HG02678 (cell line): ENCODE results near the gene CDC6.
"Not testable (repeated sequence)": the region's sequence is repeated elsewhere in the genome, so short reads cannot be mapped to it uniquely, and the experiment has no call there.

Experiments used
- ATAC-seq: cut with Tn5 transposase; IDR thresholded peaks from one replicate; pipeline ENCODE4 v1.9.1; 2021; ENCODE audit warnings: mild to moderate bottlenecking, moderate library complexity; ENCODE audit not compliant: unreplicated experiment

The CDC6 gene

DNA sequence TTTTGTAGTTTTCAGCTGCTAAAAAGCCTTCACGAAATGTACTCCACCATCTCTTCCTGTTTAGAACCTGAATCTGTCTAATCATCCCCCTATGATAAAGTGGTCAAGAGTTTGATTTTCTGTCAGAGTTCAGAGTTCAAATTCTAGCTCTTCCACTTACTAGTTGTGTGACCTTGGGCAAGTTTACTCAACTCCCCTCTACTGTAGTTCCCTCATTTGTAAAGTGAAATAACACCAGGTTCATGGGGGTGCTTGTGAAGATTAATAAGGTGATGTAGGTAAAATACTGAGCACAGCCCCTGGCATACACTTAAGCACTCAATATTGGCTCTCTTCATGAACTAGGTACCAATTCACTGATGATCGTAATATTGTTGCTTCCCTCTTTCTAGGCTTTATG lies 1.2 kb upstream of the CDC6 start:
- no peak for ATAC-seq

DNA sequence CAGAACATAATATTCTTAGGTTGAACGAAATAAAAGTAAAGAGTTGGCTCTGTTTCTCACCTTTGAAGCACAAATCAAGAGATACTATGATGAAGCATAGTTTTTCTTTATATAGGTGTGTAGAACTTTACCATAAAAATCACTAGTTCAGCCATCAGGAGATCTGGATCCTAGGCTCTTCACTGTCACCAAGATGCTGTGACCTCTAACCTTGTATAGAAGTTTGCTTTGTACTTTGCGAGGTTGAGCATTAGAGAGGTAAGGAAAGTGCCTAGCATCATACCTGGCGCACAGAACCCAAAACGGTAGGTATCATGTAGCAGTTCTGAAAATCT lies 553 bp upstream of the CDC6 start:
- peak; percentile 2 for ATAC-seq

DNA sequence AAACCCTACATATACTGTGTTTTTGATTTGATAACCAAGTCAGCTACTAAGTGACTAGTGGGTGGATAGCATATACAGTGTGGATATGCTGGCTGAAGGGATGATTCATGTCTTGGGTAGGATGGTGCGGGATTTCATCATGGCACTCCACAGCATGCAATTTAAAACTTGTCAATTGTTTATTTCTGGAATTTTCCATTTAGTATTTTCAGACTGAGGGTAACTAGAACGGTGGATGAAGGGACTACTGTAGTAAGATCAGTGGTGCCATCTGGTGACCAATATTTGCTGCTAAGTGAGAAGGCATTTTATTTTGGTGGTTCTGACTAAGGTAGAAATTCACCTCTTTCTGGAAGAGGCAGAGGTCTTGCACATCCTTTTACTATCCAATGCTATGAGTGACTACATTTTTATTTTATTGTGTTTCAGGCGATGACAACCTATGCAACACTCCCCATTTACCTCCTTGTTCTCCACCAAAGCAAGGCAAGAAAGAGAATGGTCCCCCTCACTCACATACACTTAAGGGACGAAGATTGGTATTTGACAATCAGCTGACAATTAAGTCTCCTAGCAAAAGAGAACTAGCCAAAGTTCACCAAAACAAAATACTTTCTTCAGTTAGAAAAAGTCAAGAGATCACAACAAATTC lies 3.1 kb downstream of the CDC6 start:
- no peak for ATAC-seq

DNA sequence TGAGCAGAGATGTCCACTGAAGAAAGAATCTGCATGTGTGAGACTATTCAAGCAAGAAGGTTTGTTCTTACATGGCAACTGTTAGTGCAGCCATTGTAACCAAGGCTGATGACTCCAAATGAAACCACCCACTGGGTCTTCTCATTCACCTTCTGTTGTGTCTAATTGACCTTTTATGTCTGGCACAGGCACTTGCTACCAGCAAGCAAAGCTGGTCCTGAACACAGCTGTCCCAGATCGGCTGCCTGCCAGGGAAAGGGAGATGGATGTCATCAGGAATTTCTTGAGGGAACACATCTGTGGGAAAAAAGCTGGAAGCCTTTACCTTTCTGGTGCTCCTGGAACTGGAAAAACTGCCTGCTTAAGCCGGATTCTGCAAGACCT lies 3.6 kb downstream of the CDC6 start:
- no peak for ATAC-seq

DNA sequence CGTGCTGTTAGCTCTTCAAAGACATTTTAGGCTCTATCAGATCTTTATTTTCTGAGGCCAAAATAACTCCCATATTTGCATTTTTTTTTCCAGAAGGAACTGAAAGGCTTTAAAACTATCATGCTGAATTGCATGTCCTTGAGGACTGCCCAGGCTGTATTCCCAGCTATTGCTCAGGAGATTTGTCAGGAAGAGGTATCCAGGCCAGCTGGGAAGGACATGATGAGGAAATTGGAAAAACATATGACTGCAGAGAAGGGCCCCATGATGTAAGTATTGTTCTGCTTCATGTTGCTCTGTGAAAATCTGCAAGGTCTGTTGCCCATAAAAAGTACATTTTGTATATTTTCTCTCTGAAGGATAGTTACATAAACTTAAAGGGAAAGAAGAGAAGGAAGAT lies 5.7 kb downstream of the CDC6 start:
- ATAC-seq = no peak

DNA sequence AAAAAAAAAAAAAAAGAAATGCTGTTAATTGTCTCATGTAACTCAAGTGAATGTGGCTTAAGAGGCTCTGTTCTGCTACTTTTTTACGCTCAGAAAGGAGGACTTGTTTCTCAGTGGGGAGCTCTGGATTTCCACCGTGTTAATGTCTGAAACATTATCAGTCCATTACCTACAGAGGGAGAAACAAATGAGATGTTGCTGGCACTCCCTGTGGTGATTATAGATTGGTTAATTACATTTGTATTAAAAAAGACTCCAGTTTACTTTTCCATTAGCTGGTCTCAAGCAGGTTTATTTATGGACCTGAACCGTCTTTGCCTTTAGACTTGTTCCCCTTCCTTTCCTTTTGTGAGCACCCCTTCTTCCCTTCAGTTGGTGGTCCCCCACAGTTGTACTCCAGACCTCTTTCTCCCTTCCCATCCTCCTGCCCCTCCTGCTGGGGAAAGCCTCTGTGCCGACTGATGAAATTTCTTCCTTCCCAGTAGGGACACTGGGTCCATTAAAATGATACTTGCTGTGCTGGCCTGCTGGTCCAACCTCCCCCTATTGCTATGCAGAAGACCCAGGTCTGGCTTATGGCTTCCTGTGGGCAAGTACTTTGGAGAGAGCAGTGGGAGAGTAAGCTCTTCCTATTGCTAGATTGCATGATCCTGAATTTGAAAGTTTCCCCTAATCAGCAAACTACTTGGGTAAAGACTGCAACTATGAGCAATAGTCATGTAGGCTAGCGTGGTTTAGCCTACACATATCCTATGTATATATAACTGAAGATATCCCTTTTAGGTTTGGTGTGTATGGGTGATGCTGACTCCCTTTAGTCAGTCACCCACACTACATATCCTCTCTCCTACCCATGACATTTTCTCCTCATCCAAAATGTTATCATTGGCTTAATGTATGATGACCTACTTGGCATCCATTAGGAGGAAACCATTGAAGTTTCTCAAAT lies 8.1 kb downstream of the CDC6 start:
- no peak for ATAC-seq

DNA sequence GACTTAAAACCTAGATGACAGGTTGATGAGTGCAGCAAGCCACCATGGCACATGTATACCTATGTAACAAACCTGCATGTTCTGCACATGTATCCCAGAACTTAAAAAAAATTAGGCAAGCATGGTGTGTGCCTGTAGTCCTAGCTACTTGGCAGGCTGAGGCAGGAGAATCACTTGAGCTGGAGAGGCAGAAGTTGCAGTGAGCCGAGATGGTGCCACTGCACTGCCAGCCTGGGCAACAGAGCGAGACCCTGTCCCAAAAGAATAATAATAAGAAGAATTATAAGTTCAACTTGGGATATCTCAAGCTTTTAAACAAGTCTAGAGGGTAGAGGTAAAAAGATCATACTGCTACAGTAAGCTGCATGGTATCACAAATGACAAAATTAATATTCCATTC lies 9.8 kb downstream of the CDC6 start:
- no peak for ATAC-seq

DNA sequence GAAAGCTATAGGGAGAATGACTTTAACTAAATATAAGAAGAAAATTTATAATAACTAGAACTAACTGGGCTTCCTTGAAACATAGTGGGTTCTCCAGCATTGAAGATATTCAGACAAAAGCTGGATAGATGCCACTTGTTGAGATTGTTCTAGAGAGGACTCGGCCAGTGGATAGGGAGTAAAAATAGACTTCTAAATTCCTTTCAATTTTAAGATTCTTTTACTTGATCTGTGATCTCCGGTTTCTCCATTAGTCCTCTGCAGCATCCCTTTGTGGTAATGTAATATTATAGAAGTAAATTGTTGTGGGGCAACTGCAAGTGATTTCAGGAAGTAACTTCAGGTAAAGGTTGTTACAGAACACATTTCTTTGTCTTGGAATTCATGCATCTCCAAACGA lies 11.0 kb downstream of the CDC6 start:
- no peak for ATAC-seq

DNA sequence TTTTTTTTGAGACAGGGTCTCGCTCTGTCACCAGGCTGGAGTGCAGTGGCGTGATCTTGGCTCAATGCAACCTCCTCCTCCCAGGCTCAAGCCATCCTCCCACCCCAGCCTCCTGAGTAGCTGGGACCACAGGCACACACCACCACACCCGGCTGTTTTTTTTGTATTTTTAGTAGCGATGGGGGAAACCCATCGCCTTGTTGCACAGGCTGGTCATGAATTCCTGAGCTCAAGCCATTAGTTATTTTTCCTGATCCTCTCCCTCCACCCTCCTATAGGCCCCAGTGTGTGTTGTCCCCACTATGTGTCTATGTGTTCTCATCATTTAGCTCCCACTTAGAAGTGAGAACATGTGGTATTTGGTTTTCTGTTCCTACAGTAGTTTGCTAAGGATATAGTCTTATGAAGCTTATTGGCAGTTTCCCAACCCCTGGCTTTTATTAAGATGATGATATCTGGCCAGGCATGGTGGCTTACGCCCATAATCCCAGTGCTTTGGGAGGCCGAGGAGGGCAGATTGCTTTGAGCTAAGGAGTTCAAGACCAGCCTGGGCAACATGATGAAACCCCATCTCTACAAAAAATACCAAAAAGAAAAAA lies 11.6 kb downstream of the CDC6 start:
- not testable (repeated sequence) for ATAC-seq

DNA sequence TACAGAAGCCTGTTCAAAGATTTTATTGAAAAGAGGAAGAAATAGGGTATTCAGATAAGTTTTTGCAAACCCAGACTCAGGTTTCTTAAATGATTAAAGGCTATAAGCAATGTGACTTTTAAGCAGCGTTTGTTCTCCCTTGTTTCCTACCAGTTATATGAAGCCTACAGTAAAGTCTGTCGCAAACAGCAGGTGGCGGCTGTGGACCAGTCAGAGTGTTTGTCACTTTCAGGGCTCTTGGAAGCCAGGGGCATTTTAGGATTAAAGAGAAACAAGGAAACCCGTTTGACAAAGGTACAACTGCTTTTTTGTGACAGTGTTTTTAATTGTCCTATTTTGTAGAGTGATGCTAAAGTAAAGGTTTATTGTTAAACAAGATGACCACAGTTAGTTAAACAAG lies 13.6 kb downstream of the CDC6 start:
- no peak for ATAC-seq

DNA sequence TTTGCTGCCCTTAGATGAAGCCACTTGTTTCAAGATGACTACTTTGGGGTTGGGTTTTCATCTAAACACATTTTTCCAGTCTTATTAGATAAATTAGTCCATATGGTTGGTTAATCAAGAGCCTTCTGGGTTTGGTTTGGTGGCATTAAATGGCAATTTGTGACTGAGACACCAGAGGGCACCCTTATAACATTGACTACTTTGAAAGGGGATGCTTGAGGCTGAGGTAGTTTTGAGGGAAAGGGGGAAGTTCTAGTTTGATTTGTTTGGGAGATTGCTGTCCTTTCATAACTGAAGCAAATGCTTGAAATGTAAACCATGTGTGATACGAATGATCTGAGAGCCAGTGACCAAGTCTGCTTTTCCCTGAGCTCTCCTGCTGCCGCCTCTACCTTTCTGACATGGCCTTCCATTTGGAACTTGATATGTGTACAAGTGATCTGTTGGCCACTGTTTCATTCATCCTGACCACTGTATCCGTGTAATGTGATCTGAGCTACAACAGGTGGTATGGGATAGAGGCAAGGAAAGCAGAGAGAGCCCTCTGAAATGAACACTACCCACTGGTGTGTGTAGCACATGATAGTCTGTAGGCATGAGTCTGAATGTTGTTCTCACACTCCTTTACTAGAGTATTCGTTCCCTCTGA lies 15.5 kb downstream of the CDC6 start:
- no peak for ATAC-seq

DNA sequence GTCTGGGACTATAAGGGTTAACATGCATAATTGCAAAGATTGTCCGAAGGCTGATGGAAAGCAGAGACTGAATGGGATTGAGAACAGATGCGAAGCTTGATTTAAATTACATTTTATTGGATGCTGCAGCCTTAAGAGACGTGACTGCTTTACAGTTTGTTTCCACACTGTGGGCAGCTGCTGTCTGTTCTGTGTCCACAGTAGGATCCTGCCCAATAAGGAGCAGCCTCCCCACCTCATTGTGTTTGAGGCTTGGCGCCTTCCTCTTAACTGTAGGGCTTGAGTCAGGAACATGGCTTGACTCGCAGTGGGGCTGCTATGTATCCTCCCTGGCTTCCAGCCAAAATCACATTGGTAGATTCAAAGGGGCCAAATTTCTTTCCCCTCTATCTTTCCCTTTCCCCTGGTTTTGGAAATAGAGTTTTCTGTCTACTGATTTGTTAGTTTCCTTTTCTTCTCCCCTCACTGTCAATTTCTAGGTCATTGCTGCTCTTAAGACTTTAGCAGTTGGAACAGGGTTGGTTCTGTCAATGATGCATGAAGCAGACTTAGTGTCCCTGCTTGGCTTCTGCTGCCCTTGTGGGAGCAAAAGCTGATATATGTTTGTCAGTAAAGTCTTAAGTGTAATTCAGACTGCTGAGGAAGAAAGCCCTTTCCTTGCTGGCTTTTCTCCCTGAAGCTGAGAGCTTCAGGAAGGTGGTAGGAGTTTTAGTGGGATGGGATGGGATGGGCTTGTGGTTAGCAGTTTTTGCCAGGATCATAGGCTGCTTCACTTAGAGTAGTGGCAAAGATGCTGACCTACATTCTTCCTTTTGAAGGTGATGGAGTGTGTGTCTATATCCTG lies 16.3 kb downstream of the CDC6 start:
- no peak for ATAC-seq

DNA sequence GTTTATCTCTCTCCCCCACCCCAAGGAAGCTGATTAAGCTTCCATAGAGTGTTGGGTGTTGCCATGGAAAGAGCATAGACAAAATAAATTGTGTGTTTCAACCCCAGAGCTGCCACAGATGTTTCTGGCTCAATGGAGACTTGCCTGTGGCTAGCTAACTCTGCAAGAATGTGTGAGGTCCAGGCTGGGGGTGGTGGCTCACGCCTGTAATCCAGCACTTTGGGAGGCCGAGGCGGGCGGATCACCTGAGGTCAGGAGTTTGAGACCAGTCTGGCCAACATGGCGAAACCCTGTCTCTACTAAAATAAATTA lies 16.8 kb downstream of the CDC6 start:
- not testable (repeated sequence) for ATAC-seq

DNA sequence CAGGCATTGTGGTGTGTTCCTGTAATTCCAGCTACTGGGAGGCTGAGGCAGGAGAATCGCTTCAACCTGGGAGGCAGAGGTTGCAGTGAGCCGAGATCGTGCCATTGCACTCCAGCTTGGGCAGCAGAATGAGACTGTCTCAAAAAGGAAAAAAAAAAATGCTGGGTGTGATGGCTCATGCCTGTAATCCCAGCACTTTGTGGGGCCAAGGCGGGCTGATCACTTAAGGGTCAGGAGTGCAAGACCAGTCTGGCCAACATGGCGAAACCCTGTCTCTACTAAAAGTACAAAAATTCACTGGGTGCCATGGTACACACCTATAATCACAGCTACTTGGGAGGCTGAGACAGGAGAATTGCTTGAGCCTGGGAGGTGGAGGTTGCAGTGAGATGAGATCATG lies 17.2 kb downstream of the CDC6 start:
- not testable (repeated sequence) for ATAC-seq

DNA sequence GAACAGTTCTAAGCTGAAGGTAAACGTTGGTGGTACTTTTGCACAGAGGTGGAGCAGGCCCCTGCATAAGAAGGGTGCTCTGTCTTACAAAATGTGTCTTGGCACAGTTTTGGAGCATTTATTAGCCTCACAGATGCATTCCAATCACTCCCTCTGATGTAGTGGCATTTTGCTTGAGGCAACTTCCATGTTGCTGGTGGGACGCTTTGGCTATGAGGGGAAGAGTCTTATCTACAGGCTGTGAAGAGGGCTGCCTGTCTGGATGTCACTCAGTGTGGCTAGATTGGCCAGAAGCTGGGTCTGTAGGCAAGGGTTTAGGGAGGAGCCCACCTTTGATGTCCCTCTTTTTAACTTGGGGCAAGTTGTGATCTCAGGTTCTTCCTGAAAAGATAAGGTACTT lies 18.7 kb downstream of the CDC6 start:
- no peak for ATAC-seq

DNA sequence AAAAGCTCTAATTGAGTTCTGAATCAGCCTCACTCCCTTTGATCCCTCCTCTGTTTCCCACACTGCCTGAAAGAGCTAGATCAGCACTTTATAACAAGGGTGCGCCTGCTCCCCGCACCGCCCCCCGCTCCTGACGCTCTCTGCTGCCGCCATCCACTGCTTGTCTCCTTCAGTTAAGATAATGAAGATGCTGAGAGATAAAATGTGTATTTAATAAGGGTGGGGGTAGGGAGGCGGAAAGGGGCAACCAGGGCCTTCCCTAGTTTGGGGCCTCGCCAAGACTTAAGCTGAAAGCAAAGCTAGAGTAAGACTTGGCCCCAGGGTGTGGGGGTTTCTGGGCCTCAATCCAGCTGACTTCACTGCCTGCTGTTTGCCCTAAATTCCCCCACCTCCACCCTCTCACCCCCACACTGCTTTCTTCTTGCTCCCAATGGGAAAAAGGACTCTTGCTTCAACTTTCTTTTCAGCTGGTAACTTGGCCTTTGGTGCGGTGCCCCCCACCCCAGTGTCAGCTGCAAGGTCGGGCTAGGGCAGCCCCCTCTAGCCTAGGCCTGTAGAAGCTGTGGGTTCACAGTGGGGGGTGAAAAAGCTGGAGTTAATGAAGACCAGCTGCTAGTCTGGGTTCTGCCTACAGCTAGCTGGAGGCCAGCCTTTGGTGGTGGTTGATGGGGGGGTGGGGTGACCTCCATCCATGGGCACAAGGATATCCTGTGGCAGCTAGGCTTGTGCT lies 19.5 kb downstream of the CDC6 start:
- ATAC-seq = no peak

DNA sequence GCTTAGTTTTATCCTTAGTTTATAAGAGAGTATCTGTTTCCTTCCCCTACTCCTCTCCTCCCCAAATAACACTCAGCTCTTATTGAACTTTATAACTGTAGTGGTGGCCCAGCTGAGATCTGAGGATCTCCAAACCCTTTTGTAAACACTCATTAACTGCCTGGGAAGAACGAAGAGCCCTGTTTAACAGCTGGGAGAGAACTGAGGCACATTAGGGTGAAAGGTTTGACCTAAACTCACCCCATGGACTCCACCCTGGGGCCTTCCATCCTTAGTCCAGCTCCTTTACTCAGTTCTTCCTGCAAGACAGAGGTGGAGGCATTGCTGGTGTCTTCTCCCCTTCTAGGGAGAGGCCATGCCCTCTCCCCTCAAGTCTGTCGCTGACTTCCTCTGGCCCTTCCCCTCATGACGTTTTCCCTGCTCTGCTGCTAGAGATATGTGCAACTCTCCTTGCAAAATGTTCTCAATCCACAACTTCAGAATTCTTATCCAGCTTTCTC lies 20.1 kb downstream of the CDC6 start:
- ATAC-seq = no peak

DNA sequence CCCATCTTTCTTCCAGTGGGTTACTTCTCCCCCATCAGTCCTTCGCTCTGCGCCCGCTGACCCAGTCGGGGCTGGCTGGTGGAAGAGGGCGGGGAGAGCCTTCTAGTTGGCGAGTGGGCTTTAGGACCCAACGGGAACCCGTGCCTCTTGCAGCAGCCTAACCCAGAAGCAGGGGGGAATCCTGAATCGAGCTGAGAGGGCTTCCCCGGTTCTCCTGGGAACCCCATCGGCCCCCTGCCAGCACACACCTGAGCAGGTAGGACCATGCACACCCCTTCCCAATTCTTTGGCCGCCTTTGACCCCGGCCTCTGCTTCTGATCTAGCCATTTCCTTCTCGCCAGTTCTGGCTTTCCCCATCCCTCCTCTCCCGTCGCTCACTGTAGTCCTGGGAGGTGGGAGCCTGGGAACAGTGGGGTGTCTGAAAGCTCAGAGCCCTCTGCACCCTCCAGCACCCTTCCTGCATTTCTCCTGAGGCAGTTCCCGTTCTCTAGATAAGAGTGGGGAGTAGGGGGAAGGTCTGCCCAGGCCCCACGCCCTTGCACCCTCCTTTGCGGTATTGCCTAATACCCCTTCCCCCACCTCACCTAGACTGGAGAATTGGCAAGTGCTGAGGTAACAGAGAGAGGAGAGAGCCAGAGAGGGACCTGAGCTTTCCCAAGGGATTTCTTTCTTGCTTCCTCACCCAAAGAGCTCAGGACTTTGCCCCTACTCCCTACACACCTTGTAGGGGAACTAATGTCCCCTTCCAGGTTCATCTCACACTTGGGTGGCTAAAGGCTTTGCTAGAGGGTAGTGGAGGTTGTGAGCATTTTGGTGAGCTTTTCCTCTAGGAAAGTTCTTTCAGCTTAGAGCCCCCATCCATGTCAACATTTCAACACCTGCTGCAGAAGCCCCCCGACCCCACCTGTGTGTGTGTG lies 21.6 kb downstream of the CDC6 start, which contains the start of gene RARA:
Gene RARA, plus strand, starts transcription at position 150 of the 918 bp plus-strand sequence. CDS start 22,039 bp downstream, outside the sequence.
- no peak for ATAC-seq
